SU-DHL-6 (cell line): ENCODE data around the gene ITIH5.
"Not testable (repeated sequence)": the region's sequence is repeated elsewhere in the genome, so short reads cannot be mapped to it uniquely, and the experiment has no call there.

ENCODE experiments used
- H2AFZ ChIP-seq: fragments of 200-600 bp; sonication (generic); 2 replicates; pipeline ENCODE4 v1.6.1; 2014; ENCODE audit warnings: low read depth, mild to moderate bottlenecking, moderate library complexity, mixed read lengths, antibody characterized with exemption, low read length; ENCODE audit not compliant: severe bottlenecking
- H3F3A ChIP-seq: fragments of 200-600 bp; shearing (Covaris generic); 2 replicates; pipeline ENCODE4 v1.6.0; 2016; ENCODE audit warnings: antibody characterized with exemption, mild to moderate bottlenecking; ENCODE audit not compliant: insufficient read depth
- H3K27ac ChIP-seq: fragments of 200-600 bp; sonication (generic); 2 replicates; pipeline ENCODE4 v1.5.1; 2016; ENCODE audit warnings: low read depth, mild to moderate bottlenecking, low read length, moderate library complexity, mixed read lengths
- H3K27me3 ChIP-seq: fragments of 200-600 bp; sonication (generic), shearing (Covaris generic); 2 replicates; pipeline ENCODE4 v1.6.0; 2014; ENCODE audit warnings: mild to moderate bottlenecking, low read length
- H3K36me3 ChIP-seq: fragments of 200-600 bp; sonication (generic); 2 replicates; pipeline ENCODE4 v1.6.1; 2014; ENCODE audit warnings: mild to moderate bottlenecking, low read length, mixed read lengths
- H3K4me2 ChIP-seq: fragments of 300-600, 200-600 bp; shearing (Covaris generic), sonication (generic); 2 replicates; pipeline ENCODE4 v1.6.0; 2014; ENCODE audit warnings: low read length, low read depth, mild to moderate bottlenecking; ENCODE audit not compliant: poor library complexity, severe bottlenecking
- H3K4me3 ChIP-seq: fragments of 200-600 bp; sonication (generic); 2 replicates; pipeline ENCODE4 v1.5.1; 2014; ENCODE audit warnings: antibody characterized with exemption, low read length, mild to moderate bottlenecking, mixed read lengths; ENCODE audit not compliant: insufficient read depth, poor library complexity, severe bottlenecking
- H3K79me2 ChIP-seq: fragments of 200-600 bp; sonication (generic); 2 replicates; pipeline ENCODE4 v1.6.1; 2014; ENCODE audit warnings: mild to moderate bottlenecking, low read length, moderate library complexity; ENCODE audit not compliant: insufficient read depth
- H3K9ac ChIP-seq: fragments of 200-600 bp; sonication (generic); 2 replicates; pipeline ENCODE4 v1.7.0; 2014; ENCODE audit warnings: mild to moderate bottlenecking, low read length
- H3K9me2 ChIP-seq: fragments of 200-600 bp; sonication (generic); replicated peaks from 2 replicates; pipeline ENCODE4 v1.6.1; 2014; ENCODE audit warnings: low read length; ENCODE audit not compliant: insufficient read depth
- H3K9me3 ChIP-seq: fragments of 200-600 bp; sonication (generic); 2 replicates; pipeline ENCODE4 v1.6.1; 2014; ENCODE audit warnings: low read length, mixed read lengths; ENCODE audit not compliant: insufficient read depth
- H4K20me1 ChIP-seq: fragments of 200-600 bp; sonication (generic); 2 replicates; pipeline ENCODE4 v1.6.1; 2014; ENCODE audit warnings: low read depth, mild to moderate bottlenecking, antibody characterized with exemption, low read length, moderate library complexity, mixed read lengths
- EZH2phosphoT487 ChIP-seq: fragments of 200-600 bp; sonication (generic), shearing (Covaris generic); conservative IDR thresholded peaks from 2 replicates; pipeline ENCODE4 v1.6.1; 2018; ENCODE audit warnings: mild to moderate bottlenecking, antibody characterized with exemption, low read length, moderate library complexity, mixed read lengths
- TF ChIP-seq, protein P1 (sequence below): fragments of 200-600 bp; sonication (generic); IDR thresholded peaks from one replicate; pipeline ENCODE4 v1.5.1; 2017; ENCODE audit warnings: antibody characterized with exemption, mild to moderate bottlenecking, low read length, moderate library complexity; ENCODE audit not compliant: insufficient read depth, poor library complexity, severe bottlenecking

ITIH5 gene

DNA sequence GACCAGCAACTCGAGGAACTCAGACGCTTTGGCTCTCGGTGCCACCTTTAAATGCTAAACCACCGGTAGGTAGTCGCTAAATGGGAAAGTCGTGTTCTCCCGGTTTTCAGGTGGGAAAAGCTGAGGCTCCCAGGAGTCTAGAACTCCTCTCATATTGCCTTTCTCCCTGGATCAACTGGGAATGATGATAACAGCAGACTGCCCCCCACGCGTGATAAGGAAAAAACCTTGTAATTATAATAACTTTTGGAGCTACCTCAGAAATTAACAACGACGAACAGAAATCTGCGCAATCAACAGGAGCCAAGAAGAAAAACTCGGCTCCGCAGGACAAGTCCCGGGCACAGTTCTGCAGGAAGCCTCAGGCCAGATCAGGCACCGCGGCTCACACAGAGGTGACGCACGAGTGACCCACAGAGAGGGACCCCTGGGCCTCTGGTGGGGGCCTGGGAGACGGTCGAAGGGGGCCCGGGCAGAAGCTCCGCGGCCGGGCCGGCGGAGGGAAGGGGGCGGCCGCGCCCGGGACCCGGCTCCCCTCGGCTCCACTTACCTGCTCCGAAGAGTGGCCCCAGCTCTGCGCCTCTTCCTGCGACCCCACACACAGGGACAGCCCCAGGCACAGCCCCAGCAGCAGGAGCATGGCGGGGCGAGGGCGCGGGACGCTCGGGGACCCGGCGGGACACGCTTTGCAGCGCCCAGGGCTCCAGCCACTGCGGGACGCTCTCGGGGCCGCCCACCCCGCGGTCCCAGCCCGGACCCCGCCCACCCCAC, at the start of gene ITIH5:
TSS of gene ITIH5 (minus strand) at position 714 of the 771 bp plus-strand sequence. CDS start at position 640, 74 bp downstream.
- Histone ChIP-seq H3K27me3 (no peaks in the 10 kb centered on the region), H4K20me1 (no peaks in the 10 kb centered on the region), H3K27ac (no peak within 1 kb of the TSS), H3K79me2 (no peaks in the 10 kb centered on the region), H3K36me3 (no peaks in the 10 kb centered on the region), H3K4me3 (no peak within 1 kb of the TSS), H3K9me3 (no peaks in the 10 kb centered on the region), H3F3A (no peaks in the 10 kb centered on the region), H3K9me2 (no peaks in the 10 kb centered on the region), H3K9ac (no peak within 1 kb of the TSS), H2AFZ (no peak within 1 kb of the TSS), H3K4me2 (no peak within 1 kb of the TSS)
- TF ChIP-seq EZH2phosphoT487: no peak
- TF ChIP-seq, protein P1, sequence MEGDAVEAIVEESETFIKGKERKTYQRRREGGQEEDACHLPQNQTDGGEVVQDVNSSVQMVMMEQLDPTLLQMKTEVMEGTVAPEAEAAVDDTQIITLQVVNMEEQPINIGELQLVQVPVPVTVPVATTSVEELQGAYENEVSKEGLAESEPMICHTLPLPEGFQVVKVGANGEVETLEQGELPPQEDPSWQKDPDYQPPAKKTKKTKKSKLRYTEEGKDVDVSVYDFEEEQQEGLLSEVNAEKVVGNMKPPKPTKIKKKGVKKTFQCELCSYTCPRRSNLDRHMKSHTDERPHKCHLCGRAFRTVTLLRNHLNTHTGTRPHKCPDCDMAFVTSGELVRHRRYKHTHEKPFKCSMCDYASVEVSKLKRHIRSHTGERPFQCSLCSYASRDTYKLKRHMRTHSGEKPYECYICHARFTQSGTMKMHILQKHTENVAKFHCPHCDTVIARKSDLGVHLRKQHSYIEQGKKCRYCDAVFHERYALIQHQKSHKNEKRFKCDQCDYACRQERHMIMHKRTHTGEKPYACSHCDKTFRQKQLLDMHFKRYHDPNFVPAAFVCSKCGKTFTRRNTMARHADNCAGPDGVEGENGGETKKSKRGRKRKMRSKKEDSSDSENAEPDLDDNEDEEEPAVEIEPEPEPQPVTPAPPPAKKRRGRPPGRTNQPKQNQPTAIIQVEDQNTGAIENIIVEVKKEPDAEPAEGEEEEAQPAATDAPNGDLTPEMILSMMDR: no peak

DNA sequence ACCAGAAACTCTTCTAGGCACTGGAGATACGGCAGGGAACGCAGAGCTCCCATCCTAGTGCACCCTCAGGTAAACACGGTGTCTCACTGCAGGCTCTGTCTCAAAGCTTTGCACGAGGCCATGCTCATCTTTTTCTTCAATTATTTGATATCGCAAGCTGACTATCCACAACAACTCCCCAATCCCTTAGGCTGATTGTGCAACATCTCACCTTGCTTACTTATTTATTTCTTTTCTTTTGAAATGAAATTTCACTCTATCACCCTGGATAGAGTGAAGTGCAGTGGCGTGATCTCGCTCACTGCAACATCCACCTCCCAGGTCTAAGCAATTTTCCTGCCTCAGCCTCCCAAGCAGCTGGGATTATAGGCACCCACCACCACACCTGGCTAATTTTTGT, 48.7 kb upstream of the ITIH5 start:
- no peaks in the 10 kb centered on the region for H3K36me3 ChIP-seq

DNA sequence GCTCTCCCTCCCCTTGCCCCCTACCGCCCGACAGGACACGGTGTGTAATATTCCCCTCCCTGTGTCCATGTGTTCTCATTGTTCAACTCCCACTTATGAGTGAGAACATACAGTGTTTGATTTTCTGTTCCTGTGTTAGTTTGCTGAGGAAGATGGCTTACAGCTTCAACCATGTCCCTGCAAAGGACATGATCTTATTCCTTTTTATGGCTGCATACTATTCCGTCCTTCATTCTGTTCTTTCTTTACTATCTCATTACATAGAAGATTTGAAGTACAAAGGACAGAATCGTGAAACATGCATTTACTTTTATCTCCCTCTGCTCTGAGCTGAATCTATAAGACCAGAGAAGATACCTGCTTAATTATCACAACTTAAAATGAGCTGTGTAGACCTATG, 44.3 kb upstream of the ITIH5 start:
- not testable (repeated sequence) for H3K27ac ChIP-seq, H3K27me3 ChIP-seq, H3K9ac ChIP-seq, H3K36me3 ChIP-seq, H3F3A ChIP-seq, H2AFZ ChIP-seq, H3K79me2 ChIP-seq, H3K4me3 ChIP-seq, H3K4me2 ChIP-seq, H3K9me2 ChIP-seq, H4K20me1 ChIP-seq, H3K9me3 ChIP-seq

More for the DNA sequence above, 48.7 kb upstream of the ITIH5 start:
- no peaks in the 10 kb centered on the region for H3K9me2 ChIP-seq
- no peak overlapping the region for H3K27ac ChIP-seq
- H4K20me1 ChIP-seq: no peaks in the 10 kb centered on the region
- H3K9me3 ChIP-seq: no peaks in the 10 kb centered on the region
- H3K4me3 ChIP-seq: no peak overlapping the region
- no peaks in the 10 kb centered on the region for H3F3A ChIP-seq
- H3K27me3 ChIP-seq: no peaks in the 10 kb centered on the region
- H3K9ac ChIP-seq: no peak overlapping the region
- H3K79me2 ChIP-seq: no peaks in the 10 kb centered on the region
- TF ChIP-seq, protein P1: no peak
- no peak for TF ChIP-seq EZH2phosphoT487
- no peak overlapping the region for H3K4me2 ChIP-seq
- H2AFZ ChIP-seq: no peak overlapping the region

DNA sequence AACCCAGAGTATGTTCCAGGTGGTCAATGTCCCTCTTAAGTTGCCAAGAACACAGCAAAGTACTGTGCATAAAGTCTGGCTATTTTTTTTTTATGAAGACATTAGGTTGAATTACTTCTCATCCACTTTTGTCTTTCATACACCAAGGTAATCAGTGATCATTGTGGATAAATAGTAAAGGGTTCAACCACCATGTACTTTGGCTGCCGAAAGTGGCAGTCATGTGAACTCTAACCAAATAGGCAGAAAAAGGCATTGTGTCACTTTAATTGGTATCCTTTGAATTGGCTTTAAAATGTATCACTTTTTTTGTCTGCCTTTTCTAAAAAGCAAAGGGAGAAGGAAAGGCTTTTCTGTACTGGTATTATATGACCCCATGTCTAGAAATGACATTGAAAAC, 43.7 kb upstream of the ITIH5 start:
- H3K4me2 ChIP-seq: no peak overlapping the region
- no peaks in the 10 kb centered on the region for H3K27me3 ChIP-seq
- no peaks in the 10 kb centered on the region for H3K36me3 ChIP-seq
- no peaks in the 10 kb centered on the region for H3K9me2 ChIP-seq
- TF ChIP-seq, protein P1: no peak
- TF ChIP-seq EZH2phosphoT487: no peak
- no peaks in the 10 kb centered on the region for H3K79me2 ChIP-seq
- H3K9ac ChIP-seq: no peak overlapping the region
- no peaks in the 10 kb centered on the region for H3F3A ChIP-seq
- no peak overlapping the region for H2AFZ ChIP-seq
- H4K20me1 ChIP-seq: no peaks in the 10 kb centered on the region
- H3K4me3 ChIP-seq: no peak overlapping the region
- no peak overlapping the region for H3K27ac ChIP-seq
- no peaks in the 10 kb centered on the region for H3K9me3 ChIP-seq
